HG02943 (cell line): Measurements from ENCODE around the gene FAM219A.
"Not testable (repeated sequence)": the region's sequence is repeated elsewhere in the genome, so short reads cannot be mapped to it uniquely, and the experiment has no call there.

Experiments
- ATAC-seq: cut with Tn5 transposase; IDR thresholded peaks from one replicate; pipeline ENCODE4 v1.9.1; 2021; ENCODE audit warnings: mild to moderate bottlenecking, low read depth, moderate library complexity; ENCODE audit not compliant: unreplicated experiment

FAM219A gene

GRCh38 chr9:34365282-34365681, 93.1 kb downstream of the FAM219A start:
- ATAC-seq, result no peak

GRCh38 chr9:34363619-34364351, 94.6 kb downstream of the FAM219A start:
- no peak for ATAC-seq

GRCh38 chr9:34362614-34363214, 95.7 kb downstream of the FAM219A start:
- ATAC-seq, result no peak

GRCh38 chr9:34352957-34353356, 105.4 kb downstream of the FAM219A start:
- ATAC-seq, result not testable (repeated sequence)

GRCh38 chr9:34352122-34352652, 106.2 kb downstream of the FAM219A start:
- ATAC-seq, result not testable (repeated sequence)

- no peak for ATAC-seq
Observed at GRCh38 chr9:34349324-34349723, 109.0 kb downstream of the FAM219A start.
